Measurements from ENCODE around the gene QKI.

The QKI gene

GRCh38 chr6:163486821-163487220 lies 72.3 kb downstream of the QKI start:
- TF ChIP-seq TAF1 (IDR thresholded peaks at IDR 0.05; ENCODE audit: low read depth, low read length) (no peak), POLR2AphosphoS5 (IDR thresholded peaks at IDR 0.05; ENCODE audit: low read depth, low read length) (no peak), POLR2A (IDR thresholded peaks at IDR 0.05; ENCODE audit: low read depth, low read length) (no peak), PAX5 (IDR thresholded peaks at IDR 0.05; ENCODE audit: insufficient read depth, low read length, severe bottlenecking) (no peak), POU2F2 (IDR thresholded peaks at IDR 0.05; ENCODE audit: low read depth, low read length) (no peak), SPI1 (IDR thresholded peaks at IDR 0.05; ENCODE audit: low read depth, low read length) (no peak)
- no peak for DNase-seq (ENCODE audit: insufficient read length, low spot score)
- peak; percentile 43 for FAIRE-seq

DNA sequence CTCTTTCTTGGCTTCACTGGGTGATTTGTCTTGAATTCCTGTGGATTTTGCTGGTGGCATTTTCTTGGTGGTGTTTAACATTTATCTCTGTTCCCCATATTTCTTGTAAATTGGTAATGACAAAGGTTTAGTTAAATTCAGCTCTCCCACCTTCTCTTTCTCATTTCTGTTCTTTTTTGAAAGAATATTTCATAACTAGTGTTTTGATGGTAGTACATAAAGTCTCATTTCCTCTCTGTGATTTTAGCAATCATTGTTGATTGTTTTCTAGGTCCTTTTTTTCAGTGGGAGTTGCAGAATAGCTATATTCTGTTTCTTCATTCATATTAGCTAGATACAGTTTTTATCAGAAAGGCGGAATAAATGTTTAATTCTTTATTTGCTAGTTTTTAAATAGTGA lies 73.1 kb downstream of the QKI start:
- no peak for TF ChIP-seq POLR2AphosphoS5 (IDR thresholded peaks at IDR 0.05; ENCODE audit: low read depth, low read length)
- DNase-seq (ENCODE audit: insufficient read length, low spot score) (no peak), FAIRE-seq (no peak)

GRCh38 chr6:163489584-163489983 lies 75.1 kb downstream of the QKI start:
- TF ChIP-seq SPI1 (IDR thresholded peaks at IDR 0.05; ENCODE audit: low read depth, low read length) (no peak), POLR2A (IDR thresholded peaks at IDR 0.05; ENCODE audit: low read depth, low read length) (no peak), POLR2AphosphoS5 (IDR thresholded peaks at IDR 0.05; ENCODE audit: low read depth, low read length) (no peak), TAF1 (IDR thresholded peaks at IDR 0.05; ENCODE audit: low read depth, low read length) (no peak), PAX5 (IDR thresholded peaks at IDR 0.05; ENCODE audit: insufficient read depth, low read length, severe bottlenecking) (no peak), POU2F2 (IDR thresholded peaks at IDR 0.05; ENCODE audit: low read depth, low read length) (no peak)
- DNase-seq (ENCODE audit: insufficient read length, low spot score) (no peak), FAIRE-seq (no peak)

GRCh38 chr6:163490826-163491577 lies 76.5 kb downstream of the QKI start:
- FAIRE-seq: no peak
- no peak for DNase-seq (ENCODE audit: insufficient read length, low spot score)

GRCh38 chr6:163491737-163492300 lies 77.3 kb downstream of the QKI start:
- FAIRE-seq (no peak), DNase-seq (ENCODE audit: insufficient read length, low spot score) (no peak)
- TF ChIP-seq SPI1 (IDR thresholded peaks at IDR 0.05; ENCODE audit: low read depth, low read length): no peak
- no peak for TF ChIP-seq POU2F2 (IDR thresholded peaks at IDR 0.05; ENCODE audit: low read depth, low read length)
- TF ChIP-seq POLR2A (IDR thresholded peaks at IDR 0.05; ENCODE audit: low read depth, low read length): no peak
- TF ChIP-seq TAF1 (IDR thresholded peaks at IDR 0.05; ENCODE audit: low read depth, low read length): no peak
- TF ChIP-seq POLR2AphosphoS5 (IDR thresholded peaks at IDR 0.05; ENCODE audit: low read depth, low read length): no peak
- TF ChIP-seq PAX5 (IDR thresholded peaks at IDR 0.05; ENCODE audit: insufficient read depth, low read length, severe bottlenecking): no peak

More at GRCh38 chr6:163490826-163491577, 76.5 kb downstream of the QKI start:
- no peak for TF ChIP-seq SPI1 (IDR thresholded peaks at IDR 0.05; ENCODE audit: low read depth, low read length)
- TF ChIP-seq POLR2AphosphoS5 (IDR thresholded peaks at IDR 0.05; ENCODE audit: low read depth, low read length): no peak
- TF ChIP-seq POU2F2 (IDR thresholded peaks at IDR 0.05; ENCODE audit: low read depth, low read length): no peak
- no peak for TF ChIP-seq POLR2A (IDR thresholded peaks at IDR 0.05; ENCODE audit: low read depth, low read length)
- no peak for TF ChIP-seq TAF1 (IDR thresholded peaks at IDR 0.05; ENCODE audit: low read depth, low read length)
- TF ChIP-seq PAX5 (IDR thresholded peaks at IDR 0.05; ENCODE audit: insufficient read depth, low read length, severe bottlenecking): no peak

- DNase-seq (ENCODE audit: insufficient read length, low spot score): no peak
- TF ChIP-seq POLR2AphosphoS5 (IDR thresholded peaks at IDR 0.05; ENCODE audit: low read depth, low read length): no peak
- TF ChIP-seq SPI1 (IDR thresholded peaks at IDR 0.05; ENCODE audit: low read depth, low read length): no peak
- TF ChIP-seq PAX5 (IDR thresholded peaks at IDR 0.05; ENCODE audit: insufficient read depth, low read length, severe bottlenecking): no peak
- no peak for TF ChIP-seq POLR2A (IDR thresholded peaks at IDR 0.05; ENCODE audit: low read depth, low read length)
- TF ChIP-seq TAF1 (IDR thresholded peaks at IDR 0.05; ENCODE audit: low read depth, low read length): no peak
- TF ChIP-seq POU2F2 (IDR thresholded peaks at IDR 0.05; ENCODE audit: low read depth, low read length): no peak
- no peak for FAIRE-seq
Measured at GRCh38 chr6:163494279-163494727, 79.8 kb downstream of the QKI start.

GRCh38 chr6:163496205-163496604 lies 81.7 kb downstream of the QKI start:
- FAIRE-seq: peak; percentile 73
- TF ChIP-seq POLR2A (IDR thresholded peaks at IDR 0.05; ENCODE audit: low read depth, low read length) (no peak), TAF1 (IDR thresholded peaks at IDR 0.05; ENCODE audit: low read depth, low read length) (no peak), SPI1 (IDR thresholded peaks at IDR 0.05; ENCODE audit: low read depth, low read length) (no peak), POLR2AphosphoS5 (IDR thresholded peaks at IDR 0.05; ENCODE audit: low read depth, low read length) (no peak)
- DNase-seq (ENCODE audit: insufficient read length, low spot score): no peak

GRCh38 chr6:163500105-163500504 lies 85.6 kb downstream of the QKI start:
- no peak for FAIRE-seq
- TF ChIP-seq POU2F2 (IDR thresholded peaks at IDR 0.05; ENCODE audit: low read depth, low read length) (no peak), POLR2A (IDR thresholded peaks at IDR 0.05; ENCODE audit: low read depth, low read length) (no peak), TAF1 (IDR thresholded peaks at IDR 0.05; ENCODE audit: low read depth, low read length) (no peak), SPI1 (IDR thresholded peaks at IDR 0.05; ENCODE audit: low read depth, low read length) (no peak), PAX5 (IDR thresholded peaks at IDR 0.05; ENCODE audit: insufficient read depth, low read length, severe bottlenecking) (no peak), POLR2AphosphoS5 (IDR thresholded peaks at IDR 0.05; ENCODE audit: low read depth, low read length) (no peak)
- DNase-seq (ENCODE audit: insufficient read length, low spot score): no peak

DNA sequence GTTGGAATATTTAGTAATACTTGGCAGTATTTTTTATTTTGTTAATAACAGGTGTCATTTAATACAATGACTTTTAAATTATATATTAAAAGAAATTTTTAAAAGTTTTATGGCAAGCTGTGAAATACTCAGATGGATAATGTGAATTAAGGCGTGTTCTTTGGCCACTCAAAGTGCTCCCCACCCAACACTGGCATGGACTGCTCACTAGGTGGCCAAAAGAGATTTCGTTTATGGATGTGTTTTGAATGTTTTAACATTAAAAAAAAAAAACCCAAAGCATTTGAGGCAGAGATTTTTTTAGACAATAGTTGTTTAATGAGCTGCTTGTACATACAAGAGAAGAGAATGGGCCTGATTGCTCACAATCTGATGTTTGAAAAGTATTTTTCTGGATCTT lies 86.5 kb downstream of the QKI start:
- TF ChIP-seq TAF1 (IDR thresholded peaks at IDR 0.05; ENCODE audit: low read depth, low read length): no peak
- TF ChIP-seq SPI1 (IDR thresholded peaks at IDR 0.05; ENCODE audit: low read depth, low read length): no peak
- TF ChIP-seq POLR2AphosphoS5 (IDR thresholded peaks at IDR 0.05; ENCODE audit: low read depth, low read length): no peak
- TF ChIP-seq POLR2A (IDR thresholded peaks at IDR 0.05; ENCODE audit: low read depth, low read length): no peak
- TF ChIP-seq POU2F2 (IDR thresholded peaks at IDR 0.05; ENCODE audit: low read depth, low read length): no peak
- TF ChIP-seq PAX5 (IDR thresholded peaks at IDR 0.05; ENCODE audit: insufficient read depth, low read length, severe bottlenecking): no peak
- DNase-seq (ENCODE audit: insufficient read length, low spot score) (no peak), FAIRE-seq (no peak)

Data from GM12891 (cell line).